Liver (tissue), 3 donors: Measurements from ENCODE around the gene LBP.

ENCODE experiments used
- HNF4G ChIP-seq: IDR thresholded peaks from 2 replicates; pipeline ENCODE4 v1.6.1; 2016; ENCODE audit warnings: antibody characterized with exemption
- SP1 ChIP-seq: IDR thresholded peaks from 2 replicates; pipeline ENCODE4 v1.6.1; 2018; ENCODE audit warnings: antibody characterized with exemption, mild to moderate bottlenecking
- TAF1 ChIP-seq: conservative IDR thresholded peaks from 2 replicates; pipeline ENCODE4 v1.6.1; 2016; ENCODE audit warnings: antibody characterized with exemption, mild to moderate bottlenecking
- TF ChIP-seq, protein P1 (sequence below): fragments of 150-350 bp; IDR thresholded peaks from 2 replicates; pipeline ENCODE4 v1.5.1; 2017; ENCODE audit warnings: improper control_type of control experiment, low read depth, low read length; ENCODE audit not compliant: missing input control
- TF ChIP-seq, protein P2 (sequence below): IDR thresholded peaks from 2 replicates; pipeline ENCODE4 v1.6.1; 2016; ENCODE audit warnings: antibody characterized with exemption
- TF ChIP-seq, protein P3 (sequence below): IDR thresholded peaks from 2 replicates; pipeline ENCODE4 v1.6.1; 2016; ENCODE audit warnings: antibody characterized with exemption
- TF ChIP-seq, protein P4 (sequence below): IDR thresholded peaks from 2 replicates; pipeline ENCODE4 v1.6.1; 2016; ENCODE audit warnings: antibody characterized with exemption, mild to moderate bottlenecking
- donor health status: healthy.
- donor health status: healthy.

DNA sequence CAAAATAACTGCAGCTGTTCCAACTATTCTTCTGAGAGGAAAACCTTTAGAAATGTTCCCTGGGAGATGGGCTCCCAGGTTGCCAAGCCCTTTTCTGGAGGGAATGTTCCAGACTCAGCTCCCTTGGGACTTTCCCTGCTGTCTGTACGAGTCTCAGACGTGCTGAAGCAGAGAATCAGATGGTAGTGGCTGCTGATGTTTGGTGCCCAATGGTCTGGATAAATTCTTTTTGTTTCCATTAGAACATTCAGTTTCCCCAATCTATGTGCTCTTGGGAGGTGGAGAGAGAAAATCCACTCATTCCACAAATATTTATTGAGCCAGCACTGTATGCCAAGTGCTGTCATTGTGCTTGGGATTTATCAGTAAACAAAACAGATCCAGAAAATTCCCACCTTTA, 48.9 kb downstream of the LBP start:
- TF ChIP-seq, protein P1, sequence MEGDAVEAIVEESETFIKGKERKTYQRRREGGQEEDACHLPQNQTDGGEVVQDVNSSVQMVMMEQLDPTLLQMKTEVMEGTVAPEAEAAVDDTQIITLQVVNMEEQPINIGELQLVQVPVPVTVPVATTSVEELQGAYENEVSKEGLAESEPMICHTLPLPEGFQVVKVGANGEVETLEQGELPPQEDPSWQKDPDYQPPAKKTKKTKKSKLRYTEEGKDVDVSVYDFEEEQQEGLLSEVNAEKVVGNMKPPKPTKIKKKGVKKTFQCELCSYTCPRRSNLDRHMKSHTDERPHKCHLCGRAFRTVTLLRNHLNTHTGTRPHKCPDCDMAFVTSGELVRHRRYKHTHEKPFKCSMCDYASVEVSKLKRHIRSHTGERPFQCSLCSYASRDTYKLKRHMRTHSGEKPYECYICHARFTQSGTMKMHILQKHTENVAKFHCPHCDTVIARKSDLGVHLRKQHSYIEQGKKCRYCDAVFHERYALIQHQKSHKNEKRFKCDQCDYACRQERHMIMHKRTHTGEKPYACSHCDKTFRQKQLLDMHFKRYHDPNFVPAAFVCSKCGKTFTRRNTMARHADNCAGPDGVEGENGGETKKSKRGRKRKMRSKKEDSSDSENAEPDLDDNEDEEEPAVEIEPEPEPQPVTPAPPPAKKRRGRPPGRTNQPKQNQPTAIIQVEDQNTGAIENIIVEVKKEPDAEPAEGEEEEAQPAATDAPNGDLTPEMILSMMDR, result no peak
- TF ChIP-seq HNF4G, result no peak
- TF ChIP-seq, protein P2, sequence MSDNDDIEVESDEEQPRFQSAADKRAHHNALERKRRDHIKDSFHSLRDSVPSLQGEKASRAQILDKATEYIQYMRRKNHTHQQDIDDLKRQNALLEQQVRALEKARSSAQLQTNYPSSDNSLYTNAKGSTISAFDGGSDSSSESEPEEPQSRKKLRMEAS, result no peak
- no peak for TF ChIP-seq TAF1
- TF ChIP-seq, protein P3, sequence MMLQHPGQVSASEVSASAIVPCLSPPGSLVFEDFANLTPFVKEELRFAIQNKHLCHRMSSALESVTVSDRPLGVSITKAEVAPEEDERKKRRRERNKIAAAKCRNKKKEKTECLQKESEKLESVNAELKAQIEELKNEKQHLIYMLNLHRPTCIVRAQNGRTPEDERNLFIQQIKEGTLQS, result no peak
- no peak for TF ChIP-seq SP1
- TF ChIP-seq, protein P4, sequence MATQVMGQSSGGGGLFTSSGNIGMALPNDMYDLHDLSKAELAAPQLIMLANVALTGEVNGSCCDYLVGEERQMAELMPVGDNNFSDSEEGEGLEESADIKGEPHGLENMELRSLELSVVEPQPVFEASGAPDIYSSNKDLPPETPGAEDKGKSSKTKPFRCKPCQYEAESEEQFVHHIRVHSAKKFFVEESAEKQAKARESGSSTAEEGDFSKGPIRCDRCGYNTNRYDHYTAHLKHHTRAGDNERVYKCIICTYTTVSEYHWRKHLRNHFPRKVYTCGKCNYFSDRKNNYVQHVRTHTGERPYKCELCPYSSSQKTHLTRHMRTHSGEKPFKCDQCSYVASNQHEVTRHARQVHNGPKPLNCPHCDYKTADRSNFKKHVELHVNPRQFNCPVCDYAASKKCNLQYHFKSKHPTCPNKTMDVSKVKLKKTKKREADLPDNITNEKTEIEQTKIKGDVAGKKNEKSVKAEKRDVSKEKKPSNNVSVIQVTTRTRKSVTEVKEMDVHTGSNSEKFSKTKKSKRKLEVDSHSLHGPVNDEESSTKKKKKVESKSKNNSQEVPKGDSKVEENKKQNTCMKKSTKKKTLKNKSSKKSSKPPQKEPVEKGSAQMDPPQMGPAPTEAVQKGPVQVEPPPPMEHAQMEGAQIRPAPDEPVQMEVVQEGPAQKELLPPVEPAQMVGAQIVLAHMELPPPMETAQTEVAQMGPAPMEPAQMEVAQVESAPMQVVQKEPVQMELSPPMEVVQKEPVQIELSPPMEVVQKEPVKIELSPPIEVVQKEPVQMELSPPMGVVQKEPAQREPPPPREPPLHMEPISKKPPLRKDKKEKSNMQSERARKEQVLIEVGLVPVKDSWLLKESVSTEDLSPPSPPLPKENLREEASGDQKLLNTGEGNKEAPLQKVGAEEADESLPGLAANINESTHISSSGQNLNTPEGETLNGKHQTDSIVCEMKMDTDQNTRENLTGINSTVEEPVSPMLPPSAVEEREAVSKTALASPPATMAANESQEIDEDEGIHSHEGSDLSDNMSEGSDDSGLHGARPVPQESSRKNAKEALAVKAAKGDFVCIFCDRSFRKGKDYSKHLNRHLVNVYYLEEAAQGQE, result no peak
